ENCODE measurements around the gene SAFB.

The SAFB gene

GRCh38 chr19:5628919-5629481 lies 6.1 kb downstream of the SAFB start:
- DNase-seq: no peak

DNA sequence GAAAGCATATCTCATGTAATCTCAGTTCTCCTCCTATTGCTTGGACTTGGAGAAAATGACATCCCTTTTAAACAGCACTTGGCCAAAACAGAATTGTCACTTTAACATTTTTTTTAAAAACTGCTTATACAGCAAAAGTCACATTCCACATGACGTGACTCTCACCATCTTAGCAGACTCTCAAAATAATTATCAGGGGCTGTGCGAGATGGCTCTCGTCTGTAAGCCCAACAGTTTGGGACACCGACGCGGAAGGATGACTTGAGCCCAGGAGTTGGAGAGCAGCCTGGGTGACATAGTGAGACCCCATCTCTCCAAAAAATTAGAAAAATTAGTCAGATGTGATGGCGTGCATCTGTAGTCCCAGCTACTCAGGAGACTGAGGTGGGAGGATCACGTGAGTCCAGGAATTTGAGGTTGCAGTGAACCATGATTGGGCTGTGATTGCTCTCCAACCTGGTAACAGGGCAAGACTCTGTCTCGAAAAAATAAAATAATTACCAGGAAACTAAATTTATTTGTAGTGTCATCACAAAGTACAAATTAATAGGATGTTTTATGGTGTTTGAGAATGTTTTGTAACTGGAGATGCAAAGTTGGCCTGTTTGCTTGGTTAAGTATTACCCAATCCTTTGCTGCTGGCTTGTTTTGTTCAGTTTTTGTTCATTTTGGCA lies 8.8 kb downstream of the SAFB start:
- no peak for DNase-seq

DNA sequence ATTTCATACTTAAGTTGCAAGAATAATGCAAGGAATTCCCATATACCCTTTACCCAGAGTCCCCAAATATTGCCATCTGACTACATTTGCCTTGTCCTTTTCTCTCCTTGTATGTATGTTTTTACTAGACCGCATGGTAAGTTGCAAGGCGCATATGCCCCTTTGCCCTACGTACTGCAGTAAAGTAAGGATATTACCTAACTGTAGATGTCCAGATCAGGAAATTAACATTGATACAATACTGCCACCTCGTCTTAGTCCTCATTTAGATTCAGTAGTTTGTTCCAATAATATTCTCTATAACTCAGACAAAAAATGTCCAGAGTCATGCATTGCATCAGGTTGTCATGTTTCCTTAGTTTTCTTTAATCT lies 9.3 kb downstream of the SAFB start:
- DNase-seq: no peak

- DNase-seq: no peak
These were observed 9.8 kb downstream of the SAFB start for GRCh38 chr19:5632657-5633056.

- no peak for DNase-seq
These were observed 12.5 kb downstream of the SAFB start for GRCh38 chr19:5635427-5635826.

- no peak for DNase-seq
These were observed 15.1 kb downstream of the SAFB start for GRCh38 chr19:5637971-5638370.

- DNase-seq: no peak
These were observed 18.3 kb downstream of the SAFB start for GRCh38 chr19:5641171-5641570.

DNA sequence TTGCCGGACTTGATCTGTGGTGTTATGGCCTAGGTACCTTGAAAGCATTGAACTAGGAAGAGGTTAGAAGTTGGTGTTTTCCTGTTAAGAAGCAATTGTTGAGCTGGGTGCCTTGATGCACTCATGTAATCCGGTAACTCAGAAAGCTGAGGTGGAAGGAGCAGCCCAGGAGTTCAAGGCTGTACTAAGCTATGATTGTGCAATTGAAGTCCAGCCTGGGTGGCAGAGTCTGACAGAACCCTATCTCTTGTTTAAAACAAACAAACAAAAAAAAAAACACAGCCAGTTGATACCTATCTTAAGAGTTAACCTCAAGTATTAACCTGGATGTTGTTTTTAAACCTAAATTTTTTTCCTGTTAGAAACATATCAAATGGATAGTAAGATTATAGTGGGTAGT lies 19.3 kb downstream of the SAFB start:
- no peak for DNase-seq

DNA sequence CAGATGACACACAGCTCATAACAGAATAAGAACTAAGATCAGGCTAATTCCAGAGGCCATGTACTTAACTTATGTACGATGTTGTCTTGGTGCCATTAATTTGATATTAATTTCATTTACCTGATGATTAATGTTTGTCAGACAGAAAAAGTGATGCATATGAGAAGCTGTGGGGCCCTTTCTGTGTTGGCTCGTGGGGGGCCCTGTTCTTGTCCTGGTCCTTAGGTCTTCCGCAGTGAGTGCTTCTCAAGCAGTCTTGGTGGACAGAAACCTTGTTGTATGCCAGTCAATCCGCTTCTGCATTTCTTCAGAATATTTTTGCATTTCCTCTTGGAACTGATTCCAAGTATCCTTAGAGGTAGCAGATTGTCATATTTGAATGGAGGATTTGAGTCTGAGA lies 20.2 kb downstream of the SAFB start:
- DNase-seq: no peak

DNA sequence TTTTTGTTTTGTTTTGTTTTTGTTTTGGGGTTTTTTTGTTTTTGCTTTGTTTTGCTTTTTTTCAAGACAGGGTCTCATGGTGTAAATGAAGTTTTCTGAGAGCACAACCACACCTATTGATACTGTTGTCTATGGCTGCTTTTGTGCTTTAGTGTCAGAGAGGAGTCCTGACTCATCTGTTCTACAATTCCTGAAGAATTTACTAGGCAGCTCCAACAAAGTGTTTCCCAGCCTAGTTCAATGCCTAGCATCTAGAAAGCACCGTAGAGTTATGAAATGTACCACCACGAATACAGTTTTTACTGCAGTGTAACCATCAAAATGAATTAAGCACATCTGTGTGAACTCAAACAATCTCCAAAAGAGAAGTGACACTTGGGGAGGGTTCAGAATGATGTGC lies 21.2 kb downstream of the SAFB start:
- DNase-seq: no peak

DNA sequence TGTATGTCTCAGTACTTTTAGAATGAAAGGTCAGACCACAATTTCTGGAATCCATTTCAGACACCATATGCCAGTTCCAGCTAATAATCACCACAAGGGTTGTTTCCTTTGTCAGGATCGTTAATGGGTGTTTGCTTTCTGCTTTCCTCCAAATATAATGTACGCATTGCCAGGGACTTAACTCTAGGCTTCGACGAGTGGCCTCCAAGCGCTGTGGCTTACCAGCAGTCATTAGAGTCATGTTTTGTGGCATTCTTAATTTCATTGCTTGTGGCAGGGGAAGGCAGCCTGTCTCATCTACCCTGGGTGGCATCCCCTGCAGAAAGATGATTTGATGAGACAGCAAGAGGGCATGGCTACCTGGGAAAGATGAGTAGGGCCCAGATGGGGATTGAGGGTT lies 22.5 kb downstream of the SAFB start:
- no peak for DNase-seq

GRCh38 chr19:5646703-5647102 lies 23.8 kb downstream of the SAFB start:
- no peak for DNase-seq

GRCh38 chr19:5648464-5648863 lies 25.6 kb downstream of the SAFB start:
- DNase-seq: no peak

DNA sequence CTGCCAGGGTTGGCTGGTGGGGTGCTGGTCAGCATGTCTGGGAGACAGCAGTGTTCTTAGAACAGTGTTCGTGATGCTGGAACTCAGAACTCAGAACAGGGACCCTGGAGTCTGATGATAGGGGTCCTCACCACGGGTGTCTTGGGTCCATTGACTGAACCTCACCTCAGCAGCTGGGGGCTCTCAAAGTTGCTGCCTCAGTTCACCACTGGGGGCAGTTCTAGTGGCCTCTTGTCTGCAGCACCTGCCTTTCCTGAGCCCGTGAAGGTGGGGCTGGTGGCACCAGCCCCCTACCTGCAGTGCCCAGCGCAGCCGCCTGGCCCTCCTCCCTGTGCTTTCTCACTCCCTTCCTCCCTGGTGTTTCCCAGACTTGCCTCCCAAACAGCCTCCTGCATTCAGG lies 28.5 kb downstream of the SAFB start:
- no peak for DNase-seq

- no peak for DNase-seq
These were observed 29.4 kb downstream of the SAFB start for GRCh38 chr19:5652261-5652660.

- DNase-seq: no peak
These were observed 32.0 kb downstream of the SAFB start for GRCh38 chr19:5654931-5655330.

DNA sequence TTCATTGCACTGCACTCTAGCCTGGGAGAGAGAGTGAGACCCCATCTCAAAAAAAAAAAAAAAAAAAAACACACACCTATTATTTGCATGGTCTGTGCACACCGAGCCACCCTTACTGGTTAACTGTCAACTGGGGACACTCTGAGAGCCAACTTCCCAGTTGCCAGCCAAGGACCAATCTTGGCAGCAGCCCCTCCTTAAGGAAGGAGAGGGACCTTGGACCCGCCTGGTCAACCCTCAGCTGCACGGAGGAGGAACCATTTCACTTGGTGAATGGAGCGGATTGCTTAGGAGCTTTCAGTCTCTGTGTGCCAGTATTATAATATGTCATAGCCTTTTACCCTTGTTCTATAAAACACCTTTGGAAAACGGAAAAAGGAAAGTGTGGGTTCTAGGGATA lies 32.5 kb downstream of the SAFB start:
- no peak for DNase-seq

GRCh38 chr19:5661483-5661882 lies 38.6 kb downstream of the SAFB start:
- no peak for DNase-seq

DNA sequence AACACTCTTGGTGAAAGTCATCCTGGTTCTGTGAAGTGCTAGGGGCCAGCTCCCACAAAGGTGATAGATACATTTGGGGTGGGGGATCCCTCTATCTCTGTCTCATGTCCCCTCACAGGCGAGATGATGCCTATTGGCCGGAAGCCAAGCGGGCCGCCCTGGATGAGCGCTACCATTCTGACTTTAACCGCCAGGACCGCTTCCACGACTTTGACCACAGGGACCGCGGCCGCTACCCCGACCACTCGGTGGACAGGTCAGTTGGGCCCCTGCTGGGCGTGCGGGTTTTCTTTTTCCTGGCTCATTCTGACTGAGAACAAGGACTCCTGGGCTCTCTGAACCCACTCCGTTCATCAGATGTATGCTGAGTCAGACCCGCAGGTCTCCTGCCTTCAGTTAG lies 41.0 kb downstream of the SAFB start:
- DNase-seq: no peak

- no peak for DNase-seq
These were observed 41.6 kb downstream of the SAFB start for GRCh38 chr19:5664515-5664914.

DNA sequence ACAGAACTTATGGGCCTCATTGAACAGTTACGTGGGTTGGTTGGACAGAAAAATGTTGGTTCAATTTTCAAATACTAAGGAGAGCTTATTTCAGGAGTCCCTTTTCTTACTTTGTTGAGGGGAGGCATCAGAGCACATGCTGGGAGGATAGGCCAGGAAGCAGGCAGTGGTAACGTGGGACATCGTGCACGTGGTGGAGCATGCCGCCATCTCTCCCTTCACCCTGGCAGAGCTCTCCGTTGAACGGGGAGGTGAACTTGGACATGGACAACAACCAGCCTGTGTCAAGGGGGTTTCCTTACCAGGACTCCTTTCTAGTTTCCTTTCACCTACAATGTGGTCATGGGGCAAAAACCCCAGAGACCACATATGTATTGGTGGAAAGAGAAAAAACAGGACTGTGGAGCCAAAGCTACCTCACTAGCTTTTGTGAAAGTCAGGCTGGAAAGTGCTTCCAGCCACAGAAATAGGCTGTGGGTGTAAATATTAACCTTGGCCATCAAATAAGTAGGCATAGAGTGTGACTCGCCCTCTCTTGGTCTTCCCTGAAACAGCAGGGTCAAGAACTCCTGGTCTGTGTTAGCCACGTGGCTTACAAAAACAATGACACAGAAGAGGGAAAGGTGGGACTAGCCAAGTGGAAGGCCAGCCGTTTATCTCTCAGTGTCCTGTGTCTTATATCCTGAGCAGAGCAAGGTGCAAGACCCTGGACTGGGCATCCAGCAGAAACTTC lies 43.1 kb downstream of the SAFB start:
- DNase-seq: no peak

- no peak for DNase-seq
These were observed 44.2 kb downstream of the SAFB start for GRCh38 chr19:5666921-5667610.

GRCh38 chr19:5667751-5668271 lies 44.9 kb downstream of the SAFB start:
- no peak for DNase-seq

GRCh38 chr19:5669212-5669611 lies 46.3 kb downstream of the SAFB start:
- no peak for DNase-seq

Measured in activated gamma-delta T cell treated with Interleukin-2 at 50 U/mL for 16 hours (primary cell).